Prostate gland (tissue), 2 donors: ENCODE measurements around the gene TBCK.

Experiments
- POLR2A ChIP-seq: fragments of 450-650 bp; IDR thresholded peaks from one replicate; pipeline ENCODE4 v1.6.1; 2016; ENCODE audit warnings: antibody characterized with exemption, mild to moderate bottlenecking
- TF ChIP-seq, protein P1 (sequence below), 4 experiments: fragments of 200-600 bp in 2 of 4; fragments of 450-650 bp in 2 of 4; sonication (generic) in 2 of 4; IDR thresholded peaks; 1 replicate in 3 of 4; 2 replicates in 1 of 4; pipeline ENCODE4 v1.5.1; 2016 to 2019; ENCODE audit warnings: antibody characterized with exemption in 4 of 4, mild to moderate bottlenecking in 2 of 4, moderate library complexity in 2 of 4

DNA sequence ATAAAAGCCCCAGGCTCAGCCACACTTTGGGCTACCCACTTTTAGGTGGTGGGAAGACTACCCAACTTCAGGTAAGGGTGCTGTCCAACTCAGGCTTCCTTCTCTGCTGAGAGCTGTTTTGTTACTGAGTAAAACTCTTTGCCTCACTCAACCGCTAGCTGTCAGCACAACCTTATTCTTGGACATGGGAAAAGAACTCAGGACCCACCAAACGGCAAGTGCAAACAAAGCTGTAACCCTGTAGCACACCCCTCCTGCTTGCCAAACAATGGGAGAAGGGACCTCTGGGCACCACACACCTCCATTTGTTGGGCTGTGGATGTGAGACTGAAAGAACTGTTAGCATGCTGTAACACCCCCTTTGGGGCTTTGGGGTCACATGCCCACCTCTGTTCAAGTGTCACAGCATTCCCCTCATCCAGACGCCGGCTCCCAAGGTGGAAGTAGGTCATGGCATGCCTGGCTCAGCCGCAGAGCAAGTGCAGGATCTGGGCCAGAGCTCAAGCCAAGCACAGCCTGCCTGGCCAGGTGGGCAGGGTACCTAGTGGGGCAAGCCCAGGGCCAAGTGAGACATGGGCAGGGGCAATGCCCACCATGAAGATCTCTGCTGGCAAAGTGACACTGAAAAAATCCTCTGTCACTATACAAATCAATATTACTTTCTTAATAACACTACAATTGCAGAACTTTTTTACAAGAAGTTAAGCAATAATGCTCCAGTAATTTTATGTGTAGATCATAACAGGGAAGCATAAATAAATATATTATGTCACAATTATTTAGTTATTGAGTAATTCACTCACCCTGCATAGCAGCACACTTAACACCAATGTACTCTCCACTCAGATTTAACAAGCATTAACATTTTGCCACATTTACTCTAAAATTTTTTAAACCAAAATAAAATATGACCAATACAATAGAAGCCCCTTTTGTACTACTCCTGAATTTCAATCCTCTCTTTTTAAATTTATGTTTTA, 107.2 kb downstream of the TBCK start:
- TF ChIP-seq POLR2A, result no peak
- TF ChIP-seq, protein P1, sequence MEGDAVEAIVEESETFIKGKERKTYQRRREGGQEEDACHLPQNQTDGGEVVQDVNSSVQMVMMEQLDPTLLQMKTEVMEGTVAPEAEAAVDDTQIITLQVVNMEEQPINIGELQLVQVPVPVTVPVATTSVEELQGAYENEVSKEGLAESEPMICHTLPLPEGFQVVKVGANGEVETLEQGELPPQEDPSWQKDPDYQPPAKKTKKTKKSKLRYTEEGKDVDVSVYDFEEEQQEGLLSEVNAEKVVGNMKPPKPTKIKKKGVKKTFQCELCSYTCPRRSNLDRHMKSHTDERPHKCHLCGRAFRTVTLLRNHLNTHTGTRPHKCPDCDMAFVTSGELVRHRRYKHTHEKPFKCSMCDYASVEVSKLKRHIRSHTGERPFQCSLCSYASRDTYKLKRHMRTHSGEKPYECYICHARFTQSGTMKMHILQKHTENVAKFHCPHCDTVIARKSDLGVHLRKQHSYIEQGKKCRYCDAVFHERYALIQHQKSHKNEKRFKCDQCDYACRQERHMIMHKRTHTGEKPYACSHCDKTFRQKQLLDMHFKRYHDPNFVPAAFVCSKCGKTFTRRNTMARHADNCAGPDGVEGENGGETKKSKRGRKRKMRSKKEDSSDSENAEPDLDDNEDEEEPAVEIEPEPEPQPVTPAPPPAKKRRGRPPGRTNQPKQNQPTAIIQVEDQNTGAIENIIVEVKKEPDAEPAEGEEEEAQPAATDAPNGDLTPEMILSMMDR (IDR thresholded peaks at IDR 0.05), result no peak
